Measurements from ENCODE around the gene SLIT3.
A peak's percentile ranks its signal among the peaks of the same experiment; 100 is the strongest.

The SLIT3 gene

GRCh38 chr5:169011451-169011850 lies 289.5 kb downstream of the SLIT3 start:
- DNase-seq (ENCODE audit: low read depth): no peak
- no peak overlapping the region for H3K4me3 ChIP-seq (ENCODE audit: low read length)
- TF ChIP-seq CTCF (conservative IDR thresholded peaks at IDR 0.05; ENCODE audit: low read length): no peak

- H3K4me3 ChIP-seq (ENCODE audit: low read length): no peak overlapping the region
- no peak for DNase-seq (ENCODE audit: low read depth)
- no peak for TF ChIP-seq CTCF (conservative IDR thresholded peaks at IDR 0.05; ENCODE audit: low read length)
Measured at GRCh38 chr5:169011009-169011408, 289.9 kb downstream of the SLIT3 start.

- DNase-seq (ENCODE audit: low read depth): peak; percentile 54
- no peak for TF ChIP-seq CTCF (conservative IDR thresholded peaks at IDR 0.05; ENCODE audit: low read length)
- H3K4me3 ChIP-seq (ENCODE audit: low read length): no peak overlapping the region
Measured at GRCh38 chr5:169009123-169009522, 291.8 kb downstream of the SLIT3 start.

- DNase-seq (ENCODE audit: low read depth): peak; percentile 30
- no peak for TF ChIP-seq CTCF (conservative IDR thresholded peaks at IDR 0.05; ENCODE audit: low read length)
- no peak overlapping the region for H3K4me3 ChIP-seq (ENCODE audit: low read length)
Measured at GRCh38 chr5:169006842-169007790, 293.8 kb downstream of the SLIT3 start.

- no peak overlapping the region for H3K4me3 ChIP-seq (ENCODE audit: low read length)
- TF ChIP-seq CTCF (conservative IDR thresholded peaks at IDR 0.05; ENCODE audit: low read length): no peak
- DNase-seq (ENCODE audit: low read depth): peak; percentile 40
Measured at GRCh38 chr5:169004551-169004950, 296.4 kb downstream of the SLIT3 start.

GRCh38 chr5:169003721-169004541 lies 297.0 kb downstream of the SLIT3 start:
- H3K4me3 ChIP-seq (ENCODE audit: low read length): no peak overlapping the region
- DNase-seq (ENCODE audit: low read depth): no peak
- peak; percentile 55 for TF ChIP-seq CTCF (conservative IDR thresholded peaks at IDR 0.05; ENCODE audit: low read length)
